PC-9 (cell line): ENCODE data around the gene DNAH12.

Source experiments
- EZH2 ChIP-seq: fragments of 200-600 bp; sonication (generic); IDR thresholded peaks from 2 replicates; pipeline ENCODE4 v1.8.0; 2017; ENCODE audit warnings: antibody characterized with exemption, low read depth
- TF ChIP-seq, protein P1 (sequence below): fragments of 200-600 bp; sonication (generic); conservative IDR thresholded peaks from 2 replicates; pipeline ENCODE4 v1.6.1; 2017; ENCODE audit warnings: mixed run types, antibody characterized with exemption, mild to moderate bottlenecking, moderate library complexity

DNA sequence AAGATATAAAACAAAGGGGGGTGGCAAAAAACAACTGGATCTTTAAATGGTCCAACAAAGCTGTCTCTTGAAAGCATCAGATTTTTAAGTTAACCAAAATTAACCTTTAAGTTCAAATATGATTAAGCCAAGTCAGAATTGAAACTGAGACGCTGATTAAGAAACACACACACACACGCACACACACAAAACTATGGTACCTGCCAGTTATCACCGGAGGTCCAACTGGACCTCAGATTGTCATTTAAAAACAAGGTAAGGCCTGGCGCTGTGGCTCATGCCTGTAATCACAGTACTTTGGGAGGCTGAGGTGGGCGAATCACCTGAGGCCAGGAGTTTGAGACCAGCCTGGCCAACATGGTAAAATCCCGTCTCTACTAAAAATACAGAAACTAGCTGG lies 42.6 kb upstream of the DNAH12 start:
- TF ChIP-seq, protein P1, sequence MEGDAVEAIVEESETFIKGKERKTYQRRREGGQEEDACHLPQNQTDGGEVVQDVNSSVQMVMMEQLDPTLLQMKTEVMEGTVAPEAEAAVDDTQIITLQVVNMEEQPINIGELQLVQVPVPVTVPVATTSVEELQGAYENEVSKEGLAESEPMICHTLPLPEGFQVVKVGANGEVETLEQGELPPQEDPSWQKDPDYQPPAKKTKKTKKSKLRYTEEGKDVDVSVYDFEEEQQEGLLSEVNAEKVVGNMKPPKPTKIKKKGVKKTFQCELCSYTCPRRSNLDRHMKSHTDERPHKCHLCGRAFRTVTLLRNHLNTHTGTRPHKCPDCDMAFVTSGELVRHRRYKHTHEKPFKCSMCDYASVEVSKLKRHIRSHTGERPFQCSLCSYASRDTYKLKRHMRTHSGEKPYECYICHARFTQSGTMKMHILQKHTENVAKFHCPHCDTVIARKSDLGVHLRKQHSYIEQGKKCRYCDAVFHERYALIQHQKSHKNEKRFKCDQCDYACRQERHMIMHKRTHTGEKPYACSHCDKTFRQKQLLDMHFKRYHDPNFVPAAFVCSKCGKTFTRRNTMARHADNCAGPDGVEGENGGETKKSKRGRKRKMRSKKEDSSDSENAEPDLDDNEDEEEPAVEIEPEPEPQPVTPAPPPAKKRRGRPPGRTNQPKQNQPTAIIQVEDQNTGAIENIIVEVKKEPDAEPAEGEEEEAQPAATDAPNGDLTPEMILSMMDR: no peak
- TF ChIP-seq EZH2: no peak
